Measurements from ENCODE around the gene KSR2. TPM values are rescaled to one million over a fixed set of nuclear protein-coding genes. Genes with fewer than 3 reads are reported as not detected.

Gene KSR2
- total RNA-seq, 1 experiment from 2014 or later = 0.15 TPM

DNA sequence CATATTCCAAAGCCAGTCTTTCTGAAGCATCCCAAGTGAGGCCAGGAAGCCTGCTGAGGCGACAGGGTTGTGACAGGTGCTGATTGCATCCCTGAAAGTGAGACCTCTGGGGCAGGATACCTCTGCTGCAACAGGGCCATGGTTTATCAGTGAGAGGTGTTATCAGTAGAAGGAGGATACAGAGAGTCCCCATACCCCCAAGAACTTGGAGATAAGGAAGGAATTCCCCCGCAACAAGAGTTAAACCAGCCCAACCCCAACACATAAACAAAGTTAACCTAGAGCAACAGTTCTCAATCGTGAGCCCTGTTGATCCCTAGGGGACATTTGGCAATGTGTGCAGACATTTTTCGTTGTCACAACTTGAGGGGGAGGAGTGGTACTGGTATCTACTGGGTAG, 374.3 kb downstream of the KSR2 start:
- no peaks in the 10 kb centered on the region for H3K36me3 ChIP-seq (ENCODE audit: control insufficient read depth, insufficient read depth, low read length)
- POLR2A ChIA-PET = no interaction called here
- BruUV-seq (replicated peaks) = no TSS peak
- H3K4me1 ChIP-seq (ENCODE audit: control insufficient read depth, insufficient read depth, low read length) = no peaks in the 10 kb centered on the region
- in situ Hi-C loops (cut with HindIII; ENCODE audit: low pct_unique_long_range_greater_than_20kb, low sequenced_read_pairs) (no loop called here), intact Hi-C loops (cut with micrococcal nuclease; ENCODE audit: unreplicated experiment) (no loop called here)
- CTCF ChIA-PET = no interaction called here
- H3K27ac ChIP-seq (ENCODE audit: low read length) = no peak overlapping the region
- H3K4me3 ChIP-seq (ENCODE audit: low read depth in 2 of 2, low read length in 2 of 2) = no peak overlapping the region
- H3K9me3 ChIP-seq (ENCODE audit: control insufficient read depth, insufficient read depth, low read depth, low read length) = no peaks in the 10 kb centered on the region
- DNase-seq (ENCODE audit: low read depth, low spot score) = no peak
- no peaks in the 10 kb centered on the region for H3K27me3 ChIP-seq (ENCODE audit: control insufficient read depth, insufficient read depth, low read length)
- no peak for ATAC-seq
- no peak for TF ChIP-seq CTCF (IDR thresholded peaks at IDR 0.05)
- TF ChIP-seq, protein P1, sequence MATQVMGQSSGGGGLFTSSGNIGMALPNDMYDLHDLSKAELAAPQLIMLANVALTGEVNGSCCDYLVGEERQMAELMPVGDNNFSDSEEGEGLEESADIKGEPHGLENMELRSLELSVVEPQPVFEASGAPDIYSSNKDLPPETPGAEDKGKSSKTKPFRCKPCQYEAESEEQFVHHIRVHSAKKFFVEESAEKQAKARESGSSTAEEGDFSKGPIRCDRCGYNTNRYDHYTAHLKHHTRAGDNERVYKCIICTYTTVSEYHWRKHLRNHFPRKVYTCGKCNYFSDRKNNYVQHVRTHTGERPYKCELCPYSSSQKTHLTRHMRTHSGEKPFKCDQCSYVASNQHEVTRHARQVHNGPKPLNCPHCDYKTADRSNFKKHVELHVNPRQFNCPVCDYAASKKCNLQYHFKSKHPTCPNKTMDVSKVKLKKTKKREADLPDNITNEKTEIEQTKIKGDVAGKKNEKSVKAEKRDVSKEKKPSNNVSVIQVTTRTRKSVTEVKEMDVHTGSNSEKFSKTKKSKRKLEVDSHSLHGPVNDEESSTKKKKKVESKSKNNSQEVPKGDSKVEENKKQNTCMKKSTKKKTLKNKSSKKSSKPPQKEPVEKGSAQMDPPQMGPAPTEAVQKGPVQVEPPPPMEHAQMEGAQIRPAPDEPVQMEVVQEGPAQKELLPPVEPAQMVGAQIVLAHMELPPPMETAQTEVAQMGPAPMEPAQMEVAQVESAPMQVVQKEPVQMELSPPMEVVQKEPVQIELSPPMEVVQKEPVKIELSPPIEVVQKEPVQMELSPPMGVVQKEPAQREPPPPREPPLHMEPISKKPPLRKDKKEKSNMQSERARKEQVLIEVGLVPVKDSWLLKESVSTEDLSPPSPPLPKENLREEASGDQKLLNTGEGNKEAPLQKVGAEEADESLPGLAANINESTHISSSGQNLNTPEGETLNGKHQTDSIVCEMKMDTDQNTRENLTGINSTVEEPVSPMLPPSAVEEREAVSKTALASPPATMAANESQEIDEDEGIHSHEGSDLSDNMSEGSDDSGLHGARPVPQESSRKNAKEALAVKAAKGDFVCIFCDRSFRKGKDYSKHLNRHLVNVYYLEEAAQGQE (IDR thresholded peaks at IDR 0.05; ENCODE audit: insufficient read depth in 1 of 2, low read depth in 2 of 2, low read length in 1 of 2) = no peak
- no peak for TF ChIP-seq POLR2AphosphoS5 (IDR thresholded peaks at IDR 0.05; ENCODE audit: low read depth, low read length)
- no peak for TF ChIP-seq SIN3A (IDR thresholded peaks at IDR 0.05; ENCODE audit: borderline replicate concordance, insufficient read depth, low read depth, low read length)
- no peak for TF ChIP-seq TCF7L2 (IDR thresholded peaks at IDR 0.05; ENCODE audit: low read depth, low read length)

DNA sequence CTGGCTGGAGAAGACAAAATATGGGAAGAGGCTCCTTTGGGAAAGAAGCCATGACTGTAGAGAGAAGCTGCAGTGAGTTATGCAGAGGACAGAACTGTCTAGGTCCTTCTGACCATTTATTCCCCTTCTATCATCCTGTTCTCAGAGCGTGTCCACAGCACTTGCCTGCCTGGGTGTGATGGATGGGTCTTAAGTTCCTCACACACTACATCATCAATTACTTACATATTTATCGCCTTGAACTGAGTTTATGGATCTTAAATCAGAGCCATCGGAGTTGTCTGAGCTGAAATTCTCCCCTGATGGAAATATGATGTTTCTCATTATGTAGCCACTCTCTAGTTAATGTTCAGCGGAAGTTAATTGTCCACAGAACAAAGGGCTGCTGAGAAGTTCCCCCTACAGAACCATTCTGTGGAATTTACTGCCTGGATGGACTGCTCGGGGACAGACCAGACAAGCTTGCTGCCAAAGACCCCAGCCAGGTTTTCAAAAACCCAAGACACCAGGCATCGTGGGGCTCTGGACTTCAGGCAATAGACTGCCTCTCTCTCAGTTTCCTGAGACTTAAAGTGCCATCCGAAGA, 374.9 kb downstream of the KSR2 start:
- no TSS peak for BruUV-seq (replicated peaks)
- Histone ChIP-seq H3K4me1 (ENCODE audit: control insufficient read depth, insufficient read depth, low read length) (no peaks in the 10 kb centered on the region), H3K9me3 (ENCODE audit: control insufficient read depth, insufficient read depth, low read depth, low read length) (no peaks in the 10 kb centered on the region), H3K36me3 (ENCODE audit: control insufficient read depth, insufficient read depth, low read length) (no peaks in the 10 kb centered on the region), H3K4me3 (ENCODE audit: low read depth in 2 of 2, low read length in 2 of 2) (no peak overlapping the region), H3K27me3 (ENCODE audit: control insufficient read depth, insufficient read depth, low read length) (no peaks in the 10 kb centered on the region), H3K27ac (ENCODE audit: low read length) (no peak overlapping the region)
- TF ChIP-seq, protein P1 (IDR thresholded peaks at IDR 0.05; ENCODE audit: insufficient read depth in 1 of 2, low read depth in 2 of 2, low read length in 1 of 2) = no peak
- TF ChIP-seq TCF7L2 (IDR thresholded peaks at IDR 0.05; ENCODE audit: low read depth, low read length) (no peak), POLR2AphosphoS5 (IDR thresholded peaks at IDR 0.05; ENCODE audit: low read depth, low read length) (no peak), CTCF (IDR thresholded peaks at IDR 0.05) (no peak), SIN3A (IDR thresholded peaks at IDR 0.05; ENCODE audit: borderline replicate concordance, insufficient read depth, low read depth, low read length) (no peak)
- ChIA-PET CTCF (no interaction called here), POLR2A (no interaction called here)
- ATAC-seq (no peak), DNase-seq (ENCODE audit: low read depth, low spot score) (no peak)
- intact Hi-C loops (cut with micrococcal nuclease; ENCODE audit: unreplicated experiment) = no loop called here
- in situ Hi-C loops (cut with HindIII; ENCODE audit: low pct_unique_long_range_greater_than_20kb, low sequenced_read_pairs) = no loop called here
